ENCODE data around the gene APOE. TPM values are rescaled to one million over a fixed set of nuclear protein-coding genes. Genes with fewer than 3 reads are reported as not detected.

Gene APOE
- total RNA-seq, 6 experiments from 2014 or later: 1.9 to 6.5 (median 2.5) TPM

- H3K27ac Mint-ChIP-seq: no peak overlapping the region
- TF ChIP-seq CTCF (IDR thresholded peaks at IDR 0.05): no peak
- no peaks in the 10 kb centered on the region for H3K9me3 Mint-ChIP-seq
- peaks cover 7% of the 10 kb centered on the region for H3K27me3 Mint-ChIP-seq (ENCODE audit: insufficient read depth)
- no peak for DNase-seq
- H3K36me3 Mint-ChIP-seq (ENCODE audit: low read depth): no peaks in the 10 kb centered on the region
- H3K4me3 Mint-ChIP-seq: no peak overlapping the region
- peaks cover 8% of the 10 kb centered on the region for H3K4me1 Mint-ChIP-seq (ENCODE audit: low read depth)
These were observed 34.1 kb downstream of the APOE start for GRCh38 chr19:44939668-44940067.

- TF ChIP-seq CTCF (IDR thresholded peaks at IDR 0.05): no peak
- H3K4me1 Mint-ChIP-seq (ENCODE audit: low read depth): peaks cover 8% of the 10 kb centered on the region
- no peak for DNase-seq
- H3K36me3 Mint-ChIP-seq (ENCODE audit: low read depth): no peaks in the 10 kb centered on the region
- H3K9me3 Mint-ChIP-seq: no peaks in the 10 kb centered on the region
- peaks cover 7% of the 10 kb centered on the region for H3K27me3 Mint-ChIP-seq (ENCODE audit: insufficient read depth)
- H3K27ac Mint-ChIP-seq: no peak within 1 kb of the TSS
- no peak within 1 kb of the TSS for H3K4me3 Mint-ChIP-seq
These were observed 36.5 kb downstream of the APOE start, which contains the start of gene APOC4 for GRCh38 chr19:44942067-44942571. Gene APOC4, plus strand, starts transcription at chr19:44942237. Its CDS starts 41 bp downstream, at chr19:44942278.

GRCh38 chr19:44943801-44944249 is 38.2 kb downstream of the APOE start:
- no peak for TF ChIP-seq CTCF (IDR thresholded peaks at IDR 0.05)
- H3K36me3 Mint-ChIP-seq (ENCODE audit: low read depth): no peaks in the 10 kb centered on the region
- H3K4me1 Mint-ChIP-seq (ENCODE audit: low read depth): peaks cover 8% of the 10 kb centered on the region
- peaks cover 7% of the 10 kb centered on the region for H3K27me3 Mint-ChIP-seq (ENCODE audit: insufficient read depth)
- no peak for DNase-seq
- H3K9me3 Mint-ChIP-seq: no peaks in the 10 kb centered on the region
- H3K27ac Mint-ChIP-seq: no peak overlapping the region
- H3K4me3 Mint-ChIP-seq: no peak overlapping the region

- no peak overlapping the region for H3K4me3 Mint-ChIP-seq
- no peak overlapping the region for H3K27ac Mint-ChIP-seq
- no peak for DNase-seq
- no peak for TF ChIP-seq CTCF (IDR thresholded peaks at IDR 0.05)
- peaks cover 8% of the 10 kb centered on the region for H3K4me1 Mint-ChIP-seq (ENCODE audit: low read depth)
- no peaks in the 10 kb centered on the region for H3K36me3 Mint-ChIP-seq (ENCODE audit: low read depth)
- H3K9me3 Mint-ChIP-seq: no peaks in the 10 kb centered on the region
- peaks cover 3% of the 10 kb centered on the region for H3K27me3 Mint-ChIP-seq (ENCODE audit: insufficient read depth)
These were observed 41.5 kb downstream of the APOE start for GRCh38 chr19:44947041-44947581.

GRCh38 chr19:44948237-44948636 is 42.6 kb downstream of the APOE start:
- Mint-ChIP-seq H3K27ac (no peak overlapping the region), H3K4me1 (ENCODE audit: low read depth) (peaks cover 8% of the 10 kb centered on the region), H3K9me3 (no peaks in the 10 kb centered on the region), H3K4me3 (no peak overlapping the region), H3K27me3 (ENCODE audit: insufficient read depth) (peaks cover 2% of the 10 kb centered on the region; the same call in 1 of the 2 replicates), H3K36me3 (ENCODE audit: low read depth) (no peaks in the 10 kb centered on the region)
- DNase-seq: no peak
- no peak for TF ChIP-seq CTCF (IDR thresholded peaks at IDR 0.05)
